ENCODE data around the gene CRAMP1. TPM values are rescaled to one million over a fixed set of nuclear protein-coding genes. Genes with fewer than 3 reads are reported as not detected.
"Not testable (repeated sequence)": the region's sequence is repeated elsewhere in the genome, so short reads cannot be mapped to it uniquely, and the experiment has no call there.

The CRAMP1 gene, protein sequence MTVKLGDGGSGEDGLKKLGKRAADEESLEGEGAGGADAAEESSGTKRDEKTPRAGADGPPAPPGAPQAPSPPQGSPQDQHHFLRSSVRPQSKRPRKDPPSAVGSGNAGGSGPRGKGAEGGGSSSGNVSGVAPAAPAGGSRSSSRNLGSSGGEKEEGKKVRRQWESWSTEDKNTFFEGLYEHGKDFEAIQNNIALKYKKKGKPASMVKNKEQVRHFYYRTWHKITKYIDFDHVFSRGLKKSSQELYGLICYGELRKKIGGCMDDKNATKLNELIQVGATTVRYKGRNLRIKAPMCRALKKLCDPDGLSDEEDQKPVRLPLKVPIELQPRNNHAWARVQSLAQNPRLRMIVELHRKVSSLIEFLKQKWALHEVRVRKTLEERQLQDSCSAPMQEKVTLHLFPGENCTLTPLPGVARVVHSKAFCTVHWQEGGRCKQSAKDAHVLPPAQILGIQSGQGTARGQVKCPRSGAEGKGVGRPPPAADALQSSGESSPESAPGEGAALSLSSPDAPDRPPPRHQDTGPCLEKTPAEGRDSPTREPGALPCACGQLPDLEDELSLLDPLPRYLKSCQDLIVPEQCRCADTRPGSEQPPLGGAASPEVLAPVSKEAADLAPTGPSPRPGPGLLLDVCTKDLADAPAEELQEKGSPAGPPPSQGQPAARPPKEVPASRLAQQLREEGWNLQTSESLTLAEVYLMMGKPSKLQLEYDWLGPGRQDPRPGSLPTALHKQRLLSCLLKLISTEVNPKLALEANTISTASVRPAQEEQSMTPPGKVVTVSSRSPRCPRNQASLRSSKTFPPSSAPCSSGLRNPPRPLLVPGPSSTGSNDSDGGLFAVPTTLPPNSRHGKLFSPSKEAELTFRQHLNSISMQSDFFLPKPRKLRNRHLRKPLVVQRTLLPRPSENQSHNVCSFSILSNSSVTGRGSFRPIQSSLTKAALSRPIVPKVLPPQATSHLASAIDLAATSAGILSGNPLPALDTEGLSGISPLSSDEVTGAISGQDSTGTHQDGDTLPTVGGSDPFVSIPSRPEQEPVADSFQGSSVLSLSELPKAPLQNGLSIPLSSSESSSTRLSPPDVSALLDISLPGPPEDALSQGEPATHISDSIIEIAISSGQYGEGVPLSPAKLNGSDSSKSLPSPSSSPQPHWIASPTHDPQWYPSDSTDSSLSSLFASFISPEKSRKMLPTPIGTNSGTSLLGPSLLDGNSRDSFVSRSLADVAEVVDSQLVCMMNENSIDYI (N-terminal part only)
- total RNA-seq, result 10.8 TPM

DNA sequence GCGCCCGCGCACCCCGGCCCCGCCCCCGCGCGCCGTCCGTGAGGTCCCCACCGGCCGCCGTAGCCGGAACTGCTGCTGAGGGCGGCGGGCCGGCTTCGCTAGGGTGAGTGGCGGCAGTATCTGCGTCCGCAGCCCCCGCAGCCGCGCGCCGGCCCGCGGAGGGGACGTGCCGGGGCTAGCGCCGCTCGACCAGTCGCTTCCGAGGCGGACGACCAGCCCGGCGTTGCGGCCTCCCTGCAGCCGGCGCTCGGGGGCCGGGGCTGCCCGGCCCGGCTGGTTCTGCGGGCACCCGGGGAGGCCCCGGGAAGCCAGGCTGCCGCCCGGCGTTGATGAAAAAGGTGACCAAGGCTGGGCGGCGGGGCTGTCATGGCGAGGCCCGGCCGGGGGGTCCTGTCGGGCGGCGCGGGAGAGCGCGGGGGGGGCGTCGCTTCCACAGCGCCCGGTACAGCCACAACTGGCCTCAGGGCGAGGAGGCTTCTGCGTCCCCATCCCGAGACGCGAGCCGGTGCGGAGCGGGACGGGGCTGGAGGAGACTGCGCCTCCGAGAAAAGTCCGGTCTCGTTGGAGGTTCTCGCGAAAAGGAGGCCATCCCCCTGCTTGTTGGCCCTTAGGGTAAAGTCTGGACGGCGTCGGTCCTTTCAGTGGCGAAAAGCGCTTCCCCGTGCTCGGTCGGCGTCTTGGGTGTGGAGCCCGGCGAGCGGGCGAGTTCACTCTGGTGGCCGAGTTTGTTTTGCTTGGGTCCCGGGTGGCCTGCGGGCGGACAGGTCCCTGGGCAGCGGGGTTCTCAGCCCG, at the start of gene CRAMP1:
TSS of gene CRAMP1 (plus strand) at position 41 of the 792 bp plus-strand sequence. CDS start 2,280 bp downstream, outside the sequence.
- no peak for DNase-seq

GRCh38 chr16:1563786-1564185, 48.4 kb upstream of the CRAMP1 start:
- no peak for DNase-seq

GRCh38 chr16:1564325-1564724, 47.8 kb upstream of the CRAMP1 start:
- DNase-seq, result no peak

DNA sequence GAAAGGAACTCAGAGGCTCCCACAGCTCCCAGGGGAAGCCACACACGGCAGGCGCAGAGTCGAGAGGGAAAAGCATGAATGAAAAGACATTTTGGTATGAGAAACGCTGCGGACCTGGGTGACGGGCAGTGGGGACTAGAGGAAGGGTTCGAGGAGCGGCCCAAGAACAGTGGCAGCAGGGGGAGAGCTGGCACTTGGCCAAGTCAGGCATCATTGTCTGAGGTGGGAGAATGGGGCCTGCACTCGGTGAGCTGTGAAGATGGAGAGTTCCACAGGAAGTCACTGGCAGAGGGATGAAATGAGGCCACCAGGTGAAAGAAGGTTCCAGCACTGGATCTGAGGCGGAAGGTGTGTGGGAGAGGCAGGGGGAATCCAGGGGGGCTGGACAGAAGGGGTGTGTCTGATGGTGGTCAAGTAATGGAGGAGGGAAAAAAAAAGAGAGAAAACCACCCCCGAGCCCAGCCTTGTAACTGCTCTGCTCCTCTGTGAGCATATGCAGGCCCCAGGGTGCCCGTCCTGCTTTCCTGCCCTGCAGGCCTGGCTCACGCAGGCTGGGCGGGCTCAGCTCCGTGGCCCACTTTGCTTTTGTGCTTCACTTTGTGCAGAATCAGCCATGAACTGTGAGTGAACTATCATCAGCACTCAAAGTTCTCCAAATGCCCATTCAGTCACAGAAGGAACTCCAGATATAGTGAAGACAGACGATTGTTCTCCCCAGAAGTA, 46.9 kb upstream of the CRAMP1 start:
- DNase-seq, result no peak

GRCh38 chr16:1567988-1568387, 44.2 kb upstream of the CRAMP1 start:
- no peak for DNase-seq

DNA sequence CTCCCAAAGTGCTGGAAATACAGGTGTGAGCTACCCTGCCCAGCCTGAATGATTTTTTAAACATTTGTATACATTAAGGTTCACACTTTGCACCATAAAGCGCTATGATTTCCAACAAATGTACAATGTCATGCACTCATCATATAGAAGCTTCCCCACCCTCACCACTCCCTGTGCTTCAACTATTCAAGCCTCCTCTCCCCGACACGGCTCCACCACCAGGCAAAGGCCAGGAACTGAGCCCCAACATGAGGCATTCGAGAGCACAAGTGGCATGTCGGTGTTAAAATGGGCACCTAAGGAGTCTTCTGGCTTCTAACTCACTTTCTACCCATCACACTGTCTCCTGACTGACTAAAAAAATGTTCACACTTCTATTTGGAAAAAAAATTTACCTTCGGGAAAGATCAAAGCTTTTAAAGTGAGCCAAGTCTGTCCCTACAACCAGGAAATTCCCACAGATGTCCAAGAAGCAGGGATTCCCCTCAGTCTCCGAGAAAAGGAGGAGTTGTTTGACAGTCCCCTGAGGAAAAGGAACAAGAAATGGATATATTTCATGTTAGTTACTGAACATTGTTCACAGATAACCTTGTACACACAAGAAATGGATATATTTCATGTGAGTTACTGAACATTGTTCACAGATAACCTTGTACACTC, 41.0 kb upstream of the CRAMP1 start:
- no peak for DNase-seq

GRCh38 chr16:1572673-1573072, 39.5 kb upstream of the CRAMP1 start:
- DNase-seq, result no peak

GRCh38 chr16:1573301-1573700, 38.9 kb upstream of the CRAMP1 start:
- no peak for DNase-seq

DNA sequence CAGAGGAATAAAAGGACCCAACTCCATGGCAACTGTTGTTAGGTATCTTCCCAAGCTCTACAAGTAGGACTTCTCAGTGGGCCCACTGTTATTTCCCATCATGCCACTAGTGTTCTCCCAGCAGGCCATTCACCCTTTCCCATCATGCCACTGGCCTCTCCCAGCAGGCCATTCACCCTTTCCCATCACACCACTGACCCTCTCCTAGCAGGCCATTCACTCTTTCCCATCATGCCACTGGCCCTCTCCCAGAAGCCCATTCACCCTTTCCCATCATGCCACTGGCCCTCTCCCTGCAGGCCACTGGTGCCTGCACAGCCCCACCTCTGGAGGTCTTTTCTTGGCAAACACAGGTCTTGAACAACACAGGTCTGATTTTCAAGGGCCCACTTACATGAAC, 36.6 kb upstream of the CRAMP1 start:
- DNase-seq, result no peak

DNA sequence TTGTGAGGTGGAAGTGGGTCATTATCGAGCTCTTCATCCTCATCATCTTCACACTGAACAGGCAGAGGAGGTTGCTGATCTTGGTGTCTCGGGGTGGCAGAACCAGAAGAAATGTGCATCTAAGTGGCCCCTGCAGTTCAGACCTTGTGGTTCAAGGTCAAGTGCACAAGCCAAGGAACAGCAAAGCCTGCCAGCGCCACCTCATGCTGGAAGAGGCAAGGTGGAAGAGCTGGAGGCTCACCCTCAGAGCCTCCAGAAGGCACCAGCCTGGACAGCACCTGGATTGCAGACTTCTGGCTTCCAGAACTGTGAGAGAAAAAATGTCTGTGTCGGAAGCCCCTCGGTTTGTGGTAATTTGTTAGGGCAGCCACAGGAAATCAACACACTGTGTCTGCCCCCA, 32.9 kb upstream of the CRAMP1 start:
- no peak for DNase-seq

DNA sequence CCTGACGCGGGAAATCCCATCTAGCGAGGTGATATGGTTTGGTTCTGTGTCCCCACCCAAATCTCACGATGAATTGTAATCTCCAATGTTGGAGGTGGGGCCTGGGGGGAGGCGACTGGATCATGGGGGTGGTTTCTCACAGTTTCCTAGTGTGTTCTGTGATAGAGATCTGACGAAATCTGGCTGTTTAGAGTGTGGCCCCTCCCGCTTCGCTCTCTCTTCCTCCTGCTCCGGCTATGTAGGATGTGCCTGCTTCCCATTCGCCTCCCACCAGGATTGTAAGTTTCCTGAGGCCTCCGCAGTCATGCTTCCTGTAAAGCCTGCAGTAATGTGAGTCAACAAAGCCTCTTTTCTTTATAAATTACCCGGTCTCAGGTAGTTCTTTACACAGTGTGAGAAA, 31.9 kb upstream of the CRAMP1 start:
- no peak for DNase-seq

GRCh38 chr16:1580956-1581355, 31.2 kb upstream of the CRAMP1 start:
- no peak for DNase-seq

GRCh38 chr16:1581804-1582203, 30.4 kb upstream of the CRAMP1 start:
- no peak for DNase-seq

GRCh38 chr16:1583180-1583579, 29.0 kb upstream of the CRAMP1 start:
- DNase-seq, result no peak

- no peak for DNase-seq
Observed at GRCh38 chr16:1584926-1585484, 27.2 kb upstream of the CRAMP1 start.

DNA sequence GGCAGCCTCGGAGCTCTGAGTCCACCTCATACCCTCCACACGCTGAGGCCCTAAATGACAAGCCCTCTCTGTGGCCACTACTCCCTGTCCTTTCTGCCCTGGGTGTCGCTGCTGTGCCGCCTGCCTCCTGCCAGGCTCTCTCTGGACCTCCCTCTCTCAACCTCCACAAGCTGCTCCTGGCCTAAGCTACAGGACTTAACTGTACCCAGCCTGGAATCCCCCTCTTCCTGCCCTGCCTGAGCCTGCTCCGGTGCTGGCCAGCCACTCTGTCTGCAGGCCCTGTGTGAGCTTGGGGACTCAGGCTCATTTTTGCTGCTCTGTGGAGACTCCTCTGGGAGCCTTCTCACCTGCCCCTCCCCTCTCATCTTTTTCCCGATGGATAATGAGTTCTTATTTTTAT, 21.8 kb upstream of the CRAMP1 start:
- no peak for DNase-seq

DNA sequence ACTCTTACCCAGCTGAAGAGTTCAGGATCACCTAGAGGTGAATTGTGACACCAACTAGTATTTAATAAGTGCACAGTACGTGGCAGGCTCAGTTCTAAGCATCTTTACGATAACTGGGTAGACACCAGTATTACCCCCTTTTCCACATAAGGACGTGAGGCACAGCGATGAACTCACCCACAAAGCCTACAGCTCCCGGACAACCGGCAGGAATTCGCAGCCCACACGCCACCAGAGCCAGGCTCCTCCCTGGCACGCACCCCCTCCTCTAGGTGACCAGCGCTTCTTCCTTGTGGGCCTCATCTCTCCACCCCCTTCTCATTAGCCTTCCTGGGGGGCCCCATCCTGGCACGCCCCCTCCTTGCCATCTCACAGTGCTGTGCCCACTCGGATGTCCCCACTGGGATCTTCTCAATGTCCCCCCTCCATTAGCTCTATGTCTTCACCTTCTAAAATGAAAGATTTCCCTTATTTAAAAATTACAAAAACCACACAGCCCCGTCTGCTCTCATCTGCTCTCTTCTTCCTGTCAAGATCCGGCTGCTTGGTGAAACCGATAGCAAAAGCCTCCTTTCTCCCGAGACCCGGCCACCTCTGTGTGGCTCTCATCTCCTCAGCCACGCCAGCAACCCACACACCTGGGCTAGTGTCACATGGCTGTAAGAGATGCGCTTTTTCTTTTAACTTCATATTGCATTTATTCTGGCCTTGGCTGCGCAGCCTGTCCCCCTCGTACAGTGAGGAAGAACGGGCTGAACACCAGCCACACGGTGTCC, 21.0 kb upstream of the CRAMP1 start:
- DNase-seq, result no peak

GRCh38 chr16:1592446-1592845, 19.7 kb upstream of the CRAMP1 start:
- DNase-seq, result no peak

GRCh38 chr16:1595511-1595910, 16.6 kb upstream of the CRAMP1 start:
- DNase-seq, result not testable (repeated sequence)
